ENCODE measurements around the gene DNMT3B.

DNA sequence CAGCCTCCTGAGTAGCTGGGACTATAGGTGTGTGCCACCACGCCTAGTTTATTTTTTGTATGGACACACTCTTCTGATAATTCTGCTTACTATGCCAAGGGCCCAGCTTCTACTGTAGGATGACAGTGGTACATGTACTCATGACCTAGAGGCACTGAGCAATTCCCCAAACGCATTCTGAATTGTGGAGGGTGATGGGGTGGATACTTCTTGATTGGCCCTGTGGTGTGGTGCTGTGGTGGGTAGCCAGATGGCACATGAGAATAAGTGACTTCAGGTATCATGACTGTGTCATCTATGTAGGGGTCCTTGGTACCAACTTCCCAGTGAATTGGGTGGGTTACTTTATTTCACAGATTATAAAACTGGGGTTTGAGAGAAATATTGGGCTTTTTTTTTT lies 11.0 kb downstream of the DNMT3B start:
- TF ChIP-seq, protein P1, sequence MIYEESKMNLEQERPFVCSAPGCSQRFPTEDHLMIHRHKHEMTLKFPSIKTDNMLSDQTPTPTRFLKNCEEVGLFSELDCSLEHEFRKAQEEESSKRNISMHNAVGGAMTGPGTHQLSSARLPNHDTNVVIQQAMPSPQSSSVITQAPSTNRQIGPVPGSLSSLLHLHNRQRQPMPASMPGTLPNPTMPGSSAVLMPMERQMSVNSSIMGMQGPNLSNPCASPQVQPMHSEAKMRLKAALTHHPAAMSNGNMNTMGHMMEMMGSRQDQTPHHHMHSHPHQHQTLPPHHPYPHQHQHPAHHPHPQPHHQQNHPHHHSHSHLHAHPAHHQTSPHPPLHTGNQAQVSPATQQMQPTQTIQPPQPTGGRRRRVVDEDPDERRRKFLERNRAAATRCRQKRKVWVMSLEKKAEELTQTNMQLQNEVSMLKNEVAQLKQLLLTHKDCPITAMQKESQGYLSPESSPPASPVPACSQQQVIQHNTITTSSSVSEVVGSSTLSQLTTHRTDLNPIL (CRISPR knock-in tag; IDR thresholded peaks at IDR 0.05; ENCODE audit: low read depth), result no peak
- TF ChIP-seq ZFP30 (CRISPR knock-in tag; IDR thresholded peaks at IDR 0.05) (no peak), BACH2 (CRISPR knock-in tag; IDR thresholded peaks at IDR 0.05; ENCODE audit: borderline replicate concordance) (no peak), OSR1 (CRISPR knock-in tag; IDR thresholded peaks at IDR 0.05) (no peak), PPARA (CRISPR knock-in tag; IDR thresholded peaks at IDR 0.05; ENCODE audit: borderline replicate concordance) (no peak), RARB (CRISPR knock-in tag; IDR thresholded peaks at IDR 0.05) (no peak)
- TF ChIP-seq, protein P2, sequence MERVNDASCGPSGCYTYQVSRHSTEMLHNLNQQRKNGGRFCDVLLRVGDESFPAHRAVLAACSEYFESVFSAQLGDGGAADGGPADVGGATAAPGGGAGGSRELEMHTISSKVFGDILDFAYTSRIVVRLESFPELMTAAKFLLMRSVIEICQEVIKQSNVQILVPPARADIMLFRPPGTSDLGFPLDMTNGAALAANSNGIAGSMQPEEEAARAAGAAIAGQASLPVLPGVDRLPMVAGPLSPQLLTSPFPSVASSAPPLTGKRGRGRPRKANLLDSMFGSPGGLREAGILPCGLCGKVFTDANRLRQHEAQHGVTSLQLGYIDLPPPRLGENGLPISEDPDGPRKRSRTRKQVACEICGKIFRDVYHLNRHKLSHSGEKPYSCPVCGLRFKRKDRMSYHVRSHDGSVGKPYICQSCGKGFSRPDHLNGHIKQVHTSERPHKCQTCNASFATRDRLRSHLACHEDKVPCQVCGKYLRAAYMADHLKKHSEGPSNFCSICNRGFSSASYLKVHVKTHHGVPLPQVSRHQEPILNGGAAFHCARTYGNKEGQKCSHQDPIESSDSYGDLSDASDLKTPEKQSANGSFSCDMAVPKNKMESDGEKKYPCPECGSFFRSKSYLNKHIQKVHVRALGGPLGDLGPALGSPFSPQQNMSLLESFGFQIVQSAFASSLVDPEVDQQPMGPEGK (CRISPR knock-in tag; IDR thresholded peaks at IDR 0.05; ENCODE audit: borderline replicate concordance), result no peak
